ENCODE measurements around the gene KCND3.

KCND3 gene

DNA sequence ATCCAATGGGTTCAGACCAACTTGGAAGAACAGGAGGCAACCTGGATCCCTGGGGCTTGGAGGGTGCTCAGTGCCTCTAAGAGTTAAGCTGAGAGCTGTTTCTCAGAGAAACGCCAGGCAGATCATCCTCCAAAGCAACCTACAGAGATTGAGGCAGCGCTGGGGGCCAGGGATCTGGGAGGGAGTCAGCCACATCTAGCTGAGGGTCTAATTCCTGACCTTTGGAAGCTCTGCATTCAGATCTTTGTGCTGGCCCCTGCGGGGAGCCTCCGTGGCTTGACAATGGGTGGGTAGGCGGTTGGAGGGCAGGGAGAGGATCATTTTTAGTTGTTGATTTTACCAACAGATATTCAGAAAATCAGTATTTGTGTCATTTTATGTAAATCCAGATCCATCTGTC lies 154.5 kb downstream of the KCND3 start:
- H3K4me3 ChIP-seq (ENCODE audit: low read length): no peak overlapping the region
- TF ChIP-seq ZNF274 (IDR thresholded peaks at IDR 0.05; ENCODE audit: low read depth, low read length): no peak

- TF ChIP-seq ZNF274 (IDR thresholded peaks at IDR 0.05; ENCODE audit: low read depth, low read length): no peak
Measured at GRCh38 chr1:111833334-111833733, 156.1 kb downstream of the KCND3 start.

DNA sequence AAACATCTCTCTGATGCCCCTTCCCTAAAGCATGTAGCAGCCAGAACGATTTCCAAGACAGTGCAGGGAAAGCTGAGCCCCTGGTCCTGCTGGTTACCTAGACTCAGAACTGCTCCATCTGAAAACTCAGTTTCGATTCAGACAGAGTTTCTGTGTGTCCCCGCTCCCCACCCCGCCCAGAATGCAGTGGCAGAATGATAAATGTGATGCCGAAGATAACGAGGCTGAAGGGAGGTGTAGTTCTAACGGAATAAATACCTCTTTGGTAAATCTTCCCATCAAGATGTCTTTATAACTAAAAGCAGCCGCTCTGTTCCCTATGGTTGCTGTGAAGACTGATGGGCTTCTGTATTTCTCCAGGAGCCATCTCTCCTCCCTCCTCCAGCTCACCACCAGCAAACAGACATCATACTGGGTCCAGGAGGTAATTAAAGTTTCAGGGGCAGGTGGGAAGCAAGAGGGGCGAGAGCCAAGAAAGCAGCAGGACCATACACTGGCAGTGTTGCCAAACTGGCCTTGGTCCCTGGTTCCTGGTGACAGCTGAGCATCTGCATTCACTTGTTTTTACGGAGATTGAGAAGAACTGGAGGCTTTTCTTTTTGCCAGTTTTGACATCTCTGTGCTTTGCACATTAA lies 156.8 kb downstream of the KCND3 start:
- TF ChIP-seq ZNF274 (IDR thresholded peaks at IDR 0.05; ENCODE audit: low read depth, low read length): no peak
- H3K4me3 ChIP-seq (ENCODE audit: low read length): no peak overlapping the region

More at GRCh38 chr1:111833334-111833733, 156.1 kb downstream of the KCND3 start:
- no peak overlapping the region for H3K4me3 ChIP-seq (ENCODE audit: low read length)

DNA sequence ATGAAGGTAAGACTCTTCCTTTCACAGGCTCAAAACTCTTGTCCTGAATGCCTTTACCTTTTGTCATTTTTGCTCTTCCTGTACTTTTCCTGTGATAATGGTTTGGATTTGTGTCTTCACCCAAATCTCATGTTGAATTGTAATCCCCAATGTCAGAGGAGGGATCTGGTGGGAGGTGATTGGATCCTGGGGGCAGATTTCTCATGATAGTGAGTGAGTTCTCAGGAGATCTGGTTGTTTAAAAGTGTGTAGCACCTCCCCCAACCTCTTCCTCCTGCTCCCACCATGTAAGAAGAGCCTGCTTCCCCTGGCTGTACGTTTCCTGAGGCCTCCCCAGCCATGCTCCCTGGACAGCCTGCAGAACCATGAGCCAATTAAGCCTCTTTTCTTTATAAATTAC lies 158.3 kb downstream of the KCND3 start:
- TF ChIP-seq ZNF274 (IDR thresholded peaks at IDR 0.05; ENCODE audit: low read depth, low read length): no peak
- H3K4me3 ChIP-seq (ENCODE audit: low read length): no peak overlapping the region

DNA sequence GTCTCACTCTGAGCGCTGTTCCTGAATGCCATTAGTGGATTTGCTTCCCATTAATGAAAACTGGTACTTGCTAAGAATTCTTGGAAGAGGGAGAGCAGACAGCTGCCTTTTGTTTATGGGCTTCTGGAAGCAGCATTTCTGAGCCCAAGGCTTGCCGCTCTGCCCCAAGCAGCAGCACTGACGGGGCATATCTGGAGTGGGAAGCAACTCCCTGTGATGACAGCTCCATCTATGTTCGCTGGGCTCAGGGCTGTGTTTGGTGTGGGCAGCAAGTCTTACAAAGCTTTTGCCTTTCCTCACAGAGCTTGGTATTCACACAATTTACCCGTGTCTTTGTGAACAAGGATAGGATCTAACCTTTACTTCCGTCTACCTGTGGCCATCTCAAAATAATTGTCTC lies 161.5 kb downstream of the KCND3 start:
- TF ChIP-seq ZNF274 (IDR thresholded peaks at IDR 0.05; ENCODE audit: low read depth, low read length): no peak
- no peak overlapping the region for H3K4me3 ChIP-seq (ENCODE audit: low read length)

GRCh38 chr1:111826278-111826677 lies 163.2 kb downstream of the KCND3 start:
- H3K4me3 ChIP-seq (ENCODE audit: low read length): no peak overlapping the region
- TF ChIP-seq ZNF274 (IDR thresholded peaks at IDR 0.05; ENCODE audit: low read depth, low read length): no peak

GRCh38 chr1:111825217-111825616 lies 164.3 kb downstream of the KCND3 start:
- TF ChIP-seq ZNF274 (IDR thresholded peaks at IDR 0.05; ENCODE audit: low read depth, low read length): no peak
- H3K4me3 ChIP-seq (ENCODE audit: low read length): no peak overlapping the region

- no peak for TF ChIP-seq ZNF274 (IDR thresholded peaks at IDR 0.05; ENCODE audit: low read depth, low read length)
- no peak overlapping the region for H3K4me3 ChIP-seq (ENCODE audit: low read length)
Measured at GRCh38 chr1:111822138-111822537, 167.3 kb downstream of the KCND3 start.

GRCh38 chr1:111821121-111821745 lies 168.2 kb downstream of the KCND3 start:
- H3K4me3 ChIP-seq (ENCODE audit: low read length): no peak overlapping the region

DNA sequence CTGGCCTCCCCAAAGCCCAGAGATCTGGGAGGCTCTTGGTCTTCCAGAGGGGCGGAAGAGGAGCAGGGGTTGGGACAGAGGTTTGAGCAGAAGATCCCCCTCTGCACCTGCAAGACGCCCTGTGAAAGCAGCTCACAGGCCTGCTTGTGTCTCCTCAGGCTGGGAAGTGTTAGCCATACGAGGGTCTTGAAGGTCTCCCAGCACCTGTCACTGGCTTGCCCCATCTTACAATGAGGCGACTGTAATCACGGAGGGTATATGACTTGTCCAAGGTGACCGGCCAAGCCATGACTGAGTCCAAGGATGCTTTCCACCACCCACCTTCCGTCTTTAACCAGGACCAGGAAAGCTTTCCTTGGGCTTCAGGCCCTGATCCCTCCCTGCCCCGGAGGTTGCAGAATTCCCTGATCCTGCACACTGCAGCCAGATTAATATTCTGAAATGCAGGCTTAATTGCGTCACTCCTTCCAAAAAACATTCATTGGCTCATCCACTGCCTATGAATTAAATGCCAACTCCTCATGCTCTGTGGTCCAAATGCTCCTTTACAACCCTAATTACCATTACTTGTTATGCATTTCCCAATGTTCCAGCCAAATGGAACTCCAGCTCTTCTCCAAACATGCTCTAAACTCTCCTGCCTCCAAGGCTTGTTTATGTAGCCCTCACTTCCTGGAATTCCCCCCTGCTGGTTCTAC lies 169.8 kb downstream of the KCND3 start:
- no peak for TF ChIP-seq ZNF274 (IDR thresholded peaks at IDR 0.05; ENCODE audit: low read depth, low read length)
- H3K4me3 ChIP-seq (ENCODE audit: low read length): no peak overlapping the region

More at GRCh38 chr1:111821121-111821745, 168.2 kb downstream of the KCND3 start:
- TF ChIP-seq ZNF274 (IDR thresholded peaks at IDR 0.05; ENCODE audit: low read depth, low read length): no peak

DNA sequence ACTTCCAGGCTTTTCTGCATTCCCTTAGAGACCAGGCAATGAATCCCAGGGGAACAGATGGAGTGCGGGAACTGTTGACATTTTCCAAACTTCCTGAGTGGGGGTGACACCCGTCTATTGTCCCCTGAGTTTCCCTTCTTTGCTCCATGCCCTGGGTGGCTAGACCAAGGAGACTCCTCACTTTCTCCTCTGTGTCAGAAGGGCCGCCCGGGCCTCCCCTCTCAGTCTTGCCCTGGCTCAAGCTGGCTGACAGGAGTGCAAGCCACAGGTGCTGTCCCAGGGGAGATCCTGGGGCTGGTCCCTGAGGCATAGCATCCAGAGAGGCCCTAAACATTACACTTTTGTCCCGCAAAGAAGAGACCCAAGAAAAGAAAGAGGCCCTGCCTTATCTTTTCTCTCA lies 170.9 kb downstream of the KCND3 start:
- no peak overlapping the region for H3K4me3 ChIP-seq (ENCODE audit: low read length)
- no peak for TF ChIP-seq ZNF274 (IDR thresholded peaks at IDR 0.05; ENCODE audit: low read depth, low read length)

- no peak for TF ChIP-seq ZNF274 (IDR thresholded peaks at IDR 0.05; ENCODE audit: low read depth, low read length)
- no peak overlapping the region for H3K4me3 ChIP-seq (ENCODE audit: low read length)
Measured at GRCh38 chr1:111818081-111818480, 171.4 kb downstream of the KCND3 start.

GRCh38 chr1:111814642-111815041 lies 174.8 kb downstream of the KCND3 start:
- no peak overlapping the region for H3K4me3 ChIP-seq (ENCODE audit: low read length)
- TF ChIP-seq ZNF274 (IDR thresholded peaks at IDR 0.05; ENCODE audit: low read depth, low read length): no peak

DNA sequence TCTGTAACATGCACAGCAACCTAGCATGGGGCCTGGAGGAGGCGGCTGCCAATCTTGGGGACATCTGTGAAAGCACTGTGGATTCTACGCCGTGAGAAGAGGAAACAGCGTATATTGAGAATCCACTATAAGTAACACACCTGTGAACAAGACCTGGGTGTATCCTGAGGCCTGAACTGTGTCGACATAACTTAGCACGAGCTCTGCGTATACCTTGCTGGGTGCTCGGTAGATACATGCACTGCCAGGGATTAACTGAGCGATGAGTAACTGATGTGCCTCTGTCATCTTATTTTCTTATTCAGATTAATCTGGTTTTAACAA lies 175.2 kb downstream of the KCND3 start:
- TF ChIP-seq ZNF274 (IDR thresholded peaks at IDR 0.05; ENCODE audit: low read depth, low read length): no peak

More for the DNA sequence above, 175.2 kb downstream of the KCND3 start:
- H3K4me3 ChIP-seq (ENCODE audit: low read length): no peak overlapping the region

All from GM08714 (cell line).